Body of pancreas (tissue), 4 donors: Measurements from ENCODE around the gene MAS1L. TPM values are rescaled to one million over a fixed set of nuclear protein-coding genes. Genes with fewer than 3 reads are reported as not detected.

Experiments used
- ATAC-seq: fragments of 150-250 bp; one replicate; pipeline ENCODE4 v1.9.1; 2016
- DNase-seq, 4 donors: peaks; one replicate each; pipeline ENCODE4 v3.0.0-alpha.2; 2019
- H3K27ac ChIP-seq, 4 donors: fragments of 200-600 bp; sonication (generic); 1 replicate in 3 of 4; 2 replicates in 1 of 4; pipeline versions ENCODE4 v1.5.1 to v1.6.1; 2016 to 2019; ENCODE audit warnings: mild to moderate bottlenecking in 1 of 4, mixed read lengths in 1 of 4, moderate library complexity in 1 of 4
- H3K27me3 ChIP-seq, 2 donors: fragments of 200-600 bp; sonication (generic); one replicate each; pipeline ENCODE4 v1.6.0; 2016; ENCODE audit warnings: mild to moderate bottlenecking in 1 of 2
- H3K36me3 ChIP-seq, 2 donors: fragments of 200-600 bp; sonication (generic); replicated peaks in 1 of 2; 2 replicates each; pipeline ENCODE4 v1.5.1; 2016; ENCODE audit warnings: low read depth in 2 of 2; ENCODE audit not compliant: insufficient read depth in 1 of 2
- H3K4me1 ChIP-seq: fragments of 200-600 bp; sonication (generic); one replicate; pipeline ENCODE4 v1.6.0; 2016
- H3K4me3 ChIP-seq, 2 donors: fragments of 200-600 bp; sonication (generic); 1 replicate in 1 of 2; 2 replicates in 1 of 2; pipeline ENCODE4 v1.5.1; 2016 to 2019
- H3K9me3 ChIP-seq, 3 donors: fragments of 200-600 bp; sonication (generic); 1 replicate in 2 of 3; 2 replicates in 1 of 3; pipeline ENCODE4 v1.5.1; 2016
- POLR2A ChIP-seq, 3 donors: fragments of 450-650 bp; IDR thresholded peaks; one replicate each; pipeline ENCODE4 v1.6.1; 2016; ENCODE audit warnings: antibody characterized with exemption in 3 of 3, mild to moderate bottlenecking in 2 of 3
- WGBS, 2 donors: methylation state at CpG; one replicate each; pipeline ENCODE4 v1.1.5; 2017; 5-methylcytosine and 5-hydroxymethylcytosine counted together
- intact Hi-C: fragments of 100-400 bp; cut with DNase I; formaldehyde crosslinking; loops from one replicate; pipeline ENCODE4 v1.15.1; 2023
- total RNA-seq, 2 donors: library from RNA; depleted of rRNA; stranded (reverse); fragments of >200 nt; gene quantifications; one replicate each; pipeline ENCODE4 v1.1.0, GENCODE V29; 2016
- TF ChIP-seq, protein P1 (sequence below), 7 experiments: fragments of 450-650 bp in 4 of 7; fragments of 200-600 bp in 3 of 7; sonication (generic) in 3 of 7; IDR thresholded peaks; one replicate each; pipeline ENCODE4 v1.5.1; 2016 to 2019; ENCODE audit warnings: antibody characterized with exemption in 7 of 7

MAS1L gene
- total RNA-seq, 2 donors from 2014 or later, result not detected

DNA sequence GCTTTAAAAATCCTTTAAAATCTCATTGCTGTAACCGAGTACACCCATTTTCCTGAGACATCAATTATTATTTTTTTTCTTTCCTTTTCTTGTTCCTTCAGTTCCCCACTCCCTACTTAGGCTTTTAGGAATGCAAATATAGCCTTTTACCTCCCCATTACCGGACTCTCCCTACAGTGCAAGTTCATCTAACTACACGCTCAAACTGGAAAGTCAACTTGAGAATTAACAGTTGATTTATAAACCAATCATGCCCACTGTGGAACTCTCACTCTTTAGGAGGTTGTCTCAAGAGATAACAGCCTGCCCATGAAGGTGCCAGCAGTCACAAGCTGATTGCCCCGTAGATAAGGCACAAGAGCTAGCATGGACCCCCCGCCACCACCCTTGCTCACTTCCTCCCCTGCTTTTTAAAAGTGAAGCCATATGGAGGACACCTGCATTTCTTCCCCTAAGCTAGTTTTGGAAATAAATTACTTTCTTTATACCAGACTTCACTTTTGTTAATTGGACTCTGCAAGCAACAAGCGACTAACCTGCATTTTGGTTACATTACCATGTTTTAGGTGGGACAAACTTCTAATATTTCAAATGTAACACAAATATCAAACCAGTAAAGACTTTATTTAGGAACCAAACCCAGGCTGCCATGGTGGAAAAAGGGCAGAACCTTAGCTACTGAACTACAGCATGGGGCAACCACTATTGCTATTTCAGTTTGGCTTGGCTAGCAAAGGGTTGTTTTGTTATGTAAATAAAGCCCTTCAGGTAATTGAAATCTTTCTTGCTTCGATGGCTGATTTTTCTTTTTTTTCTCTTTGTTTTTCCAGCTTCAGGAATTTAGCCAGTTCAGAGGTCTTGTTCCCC lies 36.9 kb upstream of the MAS1L start:
- Histone ChIP-seq H3K4me3 (no peak overlapping the region), H3K27me3 (no peaks in the 10 kb centered on the region), H3K27ac (peak overlapping the region; percentile 9 to 69 (median 45)), H3K36me3 (no peaks in the 10 kb centered on the region), H3K9me3 (no peaks in the 10 kb centered on the region), H3K4me1 (peaks cover 21% of the 10 kb centered on the region)
- TF ChIP-seq POLR2A (IDR thresholded peaks at IDR 0.05), result no peak
- TF ChIP-seq, protein P1, sequence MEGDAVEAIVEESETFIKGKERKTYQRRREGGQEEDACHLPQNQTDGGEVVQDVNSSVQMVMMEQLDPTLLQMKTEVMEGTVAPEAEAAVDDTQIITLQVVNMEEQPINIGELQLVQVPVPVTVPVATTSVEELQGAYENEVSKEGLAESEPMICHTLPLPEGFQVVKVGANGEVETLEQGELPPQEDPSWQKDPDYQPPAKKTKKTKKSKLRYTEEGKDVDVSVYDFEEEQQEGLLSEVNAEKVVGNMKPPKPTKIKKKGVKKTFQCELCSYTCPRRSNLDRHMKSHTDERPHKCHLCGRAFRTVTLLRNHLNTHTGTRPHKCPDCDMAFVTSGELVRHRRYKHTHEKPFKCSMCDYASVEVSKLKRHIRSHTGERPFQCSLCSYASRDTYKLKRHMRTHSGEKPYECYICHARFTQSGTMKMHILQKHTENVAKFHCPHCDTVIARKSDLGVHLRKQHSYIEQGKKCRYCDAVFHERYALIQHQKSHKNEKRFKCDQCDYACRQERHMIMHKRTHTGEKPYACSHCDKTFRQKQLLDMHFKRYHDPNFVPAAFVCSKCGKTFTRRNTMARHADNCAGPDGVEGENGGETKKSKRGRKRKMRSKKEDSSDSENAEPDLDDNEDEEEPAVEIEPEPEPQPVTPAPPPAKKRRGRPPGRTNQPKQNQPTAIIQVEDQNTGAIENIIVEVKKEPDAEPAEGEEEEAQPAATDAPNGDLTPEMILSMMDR (IDR thresholded peaks at IDR 0.05), result no peak
- DNase-seq (no peak), ATAC-seq (peak; percentile 55)
- 14% methylated on average over 7 of the region's 7 CpGs for WGBS, 2 donors
- intact Hi-C loops, result no loop called here

DNA sequence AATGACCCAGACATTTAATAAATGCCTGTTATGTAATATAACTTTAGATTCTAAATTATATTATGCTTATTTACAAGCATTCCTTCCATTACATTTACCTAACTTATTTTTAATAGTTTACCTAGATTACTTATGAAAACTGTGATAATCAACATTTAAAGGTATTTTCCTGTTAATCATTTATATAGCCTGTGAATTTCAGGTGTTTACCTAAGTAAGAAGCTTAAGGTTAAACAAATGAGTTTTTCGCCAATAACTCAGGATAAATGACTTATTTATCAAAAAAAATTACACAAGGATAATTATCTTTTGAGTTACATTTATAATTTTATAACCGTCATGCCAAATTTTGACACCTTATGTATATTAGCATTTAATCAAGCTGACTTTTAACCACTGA lies 36.3 kb upstream of the MAS1L start:
- Histone ChIP-seq H3K27me3 (no peaks in the 10 kb centered on the region), H3K9me3 (no peaks in the 10 kb centered on the region), H3K4me1 (peaks cover 21% of the 10 kb centered on the region), H3K27ac (peak overlapping the region in 2 of 4 donors; percentile 9 to 69), H3K4me3 (no peak overlapping the region), H3K36me3 (no peaks in the 10 kb centered on the region)
- DNase-seq (no peak), ATAC-seq (peak; percentile 54)
- intact Hi-C loops, result no loop called here
- TF ChIP-seq, protein P1 (IDR thresholded peaks at IDR 0.05), result no peak
- TF ChIP-seq POLR2A (IDR thresholded peaks at IDR 0.05), result no peak
- 12 to 18% methylated on average over 2 of the region's 2 CpGs for WGBS, 2 donors

DNA sequence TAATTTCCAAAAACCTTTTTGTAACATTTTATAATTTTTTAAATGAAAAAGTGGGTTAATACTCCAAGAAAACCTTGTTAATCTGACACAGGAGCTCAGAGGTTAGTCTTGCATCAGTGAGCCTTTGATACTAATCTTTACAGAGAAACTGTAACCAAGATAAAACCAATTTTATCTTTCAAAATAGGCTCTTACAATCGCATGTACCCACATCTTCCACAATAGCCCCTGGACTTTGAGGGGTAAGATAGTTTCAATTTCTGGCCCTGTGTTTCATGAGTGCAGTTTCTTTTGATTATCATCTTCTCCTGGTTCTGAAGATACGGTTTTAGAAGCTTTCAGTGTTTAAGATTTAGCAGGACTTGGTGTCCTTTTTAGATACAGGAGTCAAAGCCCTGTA lies 34.5 kb upstream of the MAS1L start:
- Histone ChIP-seq H3K27ac (no peak overlapping the region), H3K4me1 (peaks cover 21% of the 10 kb centered on the region), H3K27me3 (no peaks in the 10 kb centered on the region), H3K4me3 (no peak overlapping the region), H3K36me3 (no peaks in the 10 kb centered on the region), H3K9me3 (no peaks in the 10 kb centered on the region)
- intact Hi-C loops, result no loop called here
- TF ChIP-seq, protein P1 (IDR thresholded peaks at IDR 0.05), result no peak
- no peak for TF ChIP-seq POLR2A (IDR thresholded peaks at IDR 0.05)
- DNase-seq (no peak), ATAC-seq (no peak)
- WGBS, 2 donors, result 64 to 65% methylated on average over 2 of the region's 2 CpGs

DNA sequence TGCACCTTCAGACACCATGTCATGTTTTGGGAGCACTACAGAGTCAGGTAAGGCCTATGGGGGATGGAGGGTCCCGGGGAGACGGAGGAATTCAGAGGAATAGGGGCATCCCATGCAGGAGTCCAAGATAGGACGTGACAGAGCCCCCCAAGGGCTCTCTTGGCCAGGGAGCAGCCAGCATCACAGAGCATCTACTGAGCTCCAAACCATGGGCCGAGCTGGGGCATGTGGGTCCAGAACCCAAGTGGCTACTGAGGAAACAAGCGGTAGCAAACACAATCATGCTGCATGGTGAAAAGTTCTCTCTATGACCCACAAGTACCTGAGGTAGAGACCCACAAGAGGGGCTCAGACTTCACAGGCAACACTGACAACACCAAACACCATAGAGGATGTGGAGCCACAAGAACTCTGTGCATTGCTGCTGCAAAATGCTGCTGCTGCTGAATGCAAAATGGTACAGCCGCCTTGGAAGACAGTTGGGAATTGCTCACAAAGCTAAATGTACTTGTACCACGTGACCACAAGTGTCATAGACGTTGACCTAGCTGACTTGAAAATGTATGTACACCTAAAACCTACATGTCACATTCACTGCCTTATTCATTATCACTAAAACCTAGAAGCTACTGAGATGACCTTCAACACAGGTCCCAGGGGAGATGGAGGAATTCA lies 33.4 kb upstream of the MAS1L start:
- Histone ChIP-seq H3K9me3 (no peaks in the 10 kb centered on the region), H3K36me3 (no peaks in the 10 kb centered on the region), H3K27ac (no peak overlapping the region), H3K4me1 (peaks cover 21% of the 10 kb centered on the region), H3K4me3 (no peak overlapping the region), H3K27me3 (no peaks in the 10 kb centered on the region)
- WGBS, 2 donors, result 67 to 78% methylated on average over 8 of the region's 8 CpGs
- intact Hi-C loops, result no loop called here
- DNase-seq, result no peak
- ATAC-seq, result no peak
- no peak for TF ChIP-seq POLR2A (IDR thresholded peaks at IDR 0.05)
- TF ChIP-seq, protein P1 (IDR thresholded peaks at IDR 0.05), result no peak
